ENCODE data around the gene RUBCN. TPM values are rescaled to one million over a fixed set of nuclear protein-coding genes. Genes with fewer than 3 reads are reported as not detected.
"Not testable (repeated sequence)": the region's sequence is repeated elsewhere in the genome, so short reads cannot be mapped to it uniquely, and the experiment has no call there.

RUBCN gene
- total and polyA plus RNA-seq, 2 experiments from 2014 or later: 10.5 to 18.4 TPM

DNA sequence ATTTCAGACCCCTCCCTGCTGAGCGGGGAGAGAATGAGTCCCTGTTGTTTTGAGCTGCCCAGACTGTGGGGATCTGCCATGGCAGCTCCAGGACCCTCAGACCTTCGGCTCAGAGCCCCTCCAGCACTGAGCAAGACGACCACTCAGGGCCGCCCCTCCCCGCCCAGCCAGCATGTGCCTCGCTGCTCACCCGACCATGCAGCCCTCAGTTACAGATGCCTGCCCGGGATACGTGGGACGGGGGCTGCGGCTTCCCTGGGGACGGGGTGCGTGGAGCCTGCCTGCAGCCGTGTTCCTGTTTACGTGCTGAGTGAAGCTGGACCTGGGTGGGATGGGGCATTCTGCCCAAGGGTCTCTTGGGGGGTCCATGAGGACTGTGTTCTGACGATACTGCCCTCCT lies 77.0 kb downstream of the RUBCN start:
- H3K4me3 ChIP-seq; H3K4me2 ChIP-seq (ENCODE audit: unreplicated experiment); DNase-seq; H3K79me2 ChIP-seq (ENCODE audit: insufficient read depth); H3K9me3 ChIP-seq (ENCODE audit: low read depth); H3K9ac ChIP-seq; H3K36me3 ChIP-seq (ENCODE audit: low read depth); H3K27me3 ChIP-seq (replicated peaks; ENCODE audit: insufficient read depth); H3K4me1 ChIP-seq (ENCODE audit: insufficient read depth); H3F3A ChIP-seq (ENCODE audit: insufficient read depth); H2AFZ ChIP-seq; H4K20me1 ChIP-seq (ENCODE audit: insufficient read depth); in situ Hi-C loops (cut with MboI); H3K27ac ChIP-seq; H3K9me2 ChIP-seq (ENCODE audit: insufficient read depth): not testable (repeated sequence)
- WGBS, 2 experiments (ENCODE audit: low coverage in 1 of 2, low lambda C conversion rate in 2 of 2, missing lambda C conversion rate in 2 of 2): 60 to 65% methylated on average over 14 to 15 of the region's 16 CpGs

DNA sequence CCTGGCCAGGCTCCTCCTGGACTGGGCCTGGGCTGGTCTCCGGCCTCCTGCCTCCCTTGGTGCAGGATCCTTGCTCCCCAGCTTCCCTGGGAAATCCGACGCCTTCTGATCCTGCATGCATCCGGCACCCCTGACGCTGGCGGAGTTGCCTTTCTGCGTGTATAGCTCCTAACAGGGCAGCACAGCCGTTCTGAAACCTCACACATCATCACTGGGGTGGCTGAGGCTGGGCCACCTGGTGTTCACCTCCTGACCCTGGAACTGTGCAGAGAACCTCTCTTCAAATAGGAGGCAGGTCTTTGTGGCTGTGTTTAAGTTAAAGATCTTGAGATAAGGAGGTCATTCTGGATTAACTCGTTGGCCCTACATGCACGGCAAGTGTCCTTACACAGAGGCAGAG lies 77.6 kb downstream of the RUBCN start:
- H3F3A ChIP-seq (ENCODE audit: insufficient read depth); H3K9me3 ChIP-seq (ENCODE audit: low read depth); H3K79me2 ChIP-seq (ENCODE audit: insufficient read depth); in situ Hi-C loops (cut with MboI); DNase-seq; H3K27ac ChIP-seq; H3K4me1 ChIP-seq (ENCODE audit: insufficient read depth); H3K36me3 ChIP-seq (ENCODE audit: low read depth); H3K4me2 ChIP-seq (ENCODE audit: unreplicated experiment); H4K20me1 ChIP-seq (ENCODE audit: insufficient read depth); H2AFZ ChIP-seq; H3K9me2 ChIP-seq (ENCODE audit: insufficient read depth); H3K9ac ChIP-seq; H3K27me3 ChIP-seq (replicated peaks; ENCODE audit: insufficient read depth); H3K4me3 ChIP-seq: not testable (repeated sequence)
- 49 to 53% methylated on average over 7 to 8 of the region's 10 CpGs for WGBS, 2 experiments (ENCODE audit: low coverage in 1 of 2, low lambda C conversion rate in 2 of 2, missing lambda C conversion rate in 2 of 2)

DNA sequence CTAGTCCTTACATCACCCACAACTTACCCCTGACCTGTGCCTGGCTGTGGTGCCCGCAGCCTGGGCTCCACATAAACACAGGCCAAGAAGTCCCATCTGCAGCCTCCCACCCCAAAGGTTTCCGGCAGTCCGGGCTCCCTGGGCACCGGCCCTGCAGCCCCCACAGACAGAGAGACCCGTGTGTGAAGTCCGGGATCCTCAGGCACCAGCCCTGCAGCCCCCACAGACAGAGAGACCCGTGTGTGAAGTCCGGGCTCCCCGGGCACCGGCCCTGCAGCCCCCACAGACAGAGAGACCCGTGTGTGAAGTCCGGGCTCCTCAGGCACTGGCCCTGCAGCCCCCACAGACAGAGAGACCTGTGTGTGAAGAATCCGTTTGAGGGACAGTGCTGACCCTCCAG lies 78.0 kb downstream of the RUBCN start:
- H3K9ac ChIP-seq; H3K79me2 ChIP-seq (ENCODE audit: insufficient read depth); DNase-seq; H3K4me2 ChIP-seq (ENCODE audit: unreplicated experiment); H3K27ac ChIP-seq; H3K27me3 ChIP-seq (replicated peaks; ENCODE audit: insufficient read depth); H3K4me1 ChIP-seq (ENCODE audit: insufficient read depth); H3K36me3 ChIP-seq (ENCODE audit: low read depth); H3F3A ChIP-seq (ENCODE audit: insufficient read depth); H4K20me1 ChIP-seq (ENCODE audit: insufficient read depth); H2AFZ ChIP-seq; H3K9me3 ChIP-seq (ENCODE audit: low read depth); H3K9me2 ChIP-seq (ENCODE audit: insufficient read depth); in situ Hi-C loops (cut with MboI); H3K4me3 ChIP-seq: not testable (repeated sequence)
- WGBS, 2 experiments (ENCODE audit: low coverage in 1 of 2, low lambda C conversion rate in 2 of 2, missing lambda C conversion rate in 2 of 2): 51 to 67% methylated on average over 9 to 12 of the region's 13 CpGs

DNA sequence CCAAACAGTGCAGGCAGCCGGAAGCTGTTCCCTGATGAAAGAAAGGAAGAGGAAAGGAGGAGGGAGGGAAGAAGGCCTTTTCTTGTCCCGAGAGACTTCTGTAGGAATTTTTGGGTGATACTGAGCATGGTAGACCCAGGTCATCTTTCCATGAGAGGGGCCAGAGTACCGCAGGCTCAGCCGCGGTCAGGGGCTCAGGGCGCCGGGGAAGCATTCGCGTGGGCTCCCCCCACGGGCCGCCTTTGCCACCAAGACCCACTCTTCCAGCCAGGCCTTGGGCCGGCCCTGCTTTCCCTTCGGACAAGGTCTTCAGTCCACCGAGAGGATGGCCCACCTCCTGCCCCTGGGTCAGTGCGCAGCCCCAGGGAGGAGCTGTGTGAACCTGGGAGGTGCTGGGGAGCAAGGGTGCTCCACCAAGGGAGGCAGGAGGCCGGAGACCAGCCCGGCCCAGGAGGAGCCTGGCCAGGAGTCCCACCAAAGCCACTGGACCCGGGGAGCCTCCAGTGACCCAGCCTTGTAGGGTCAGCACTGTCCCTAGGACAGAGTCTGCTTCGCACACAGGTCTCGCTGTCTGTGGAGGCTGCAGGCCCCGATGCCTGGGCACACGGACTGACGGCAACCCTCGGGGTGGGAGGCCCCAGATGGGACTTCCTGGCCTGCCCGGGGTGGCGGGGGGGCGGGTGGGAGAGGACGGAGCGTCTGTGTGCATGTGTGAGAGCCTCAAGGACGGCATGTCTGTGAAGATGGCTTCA lies 79.0 kb downstream of the RUBCN start:
- H3K79me2 ChIP-seq (ENCODE audit: insufficient read depth); in situ Hi-C loops (cut with MboI); H3K9me3 ChIP-seq (ENCODE audit: low read depth); DNase-seq; H3K27me3 ChIP-seq (replicated peaks; ENCODE audit: insufficient read depth); H3K27ac ChIP-seq; H3F3A ChIP-seq (ENCODE audit: insufficient read depth); H2AFZ ChIP-seq; H3K4me2 ChIP-seq (ENCODE audit: unreplicated experiment); H3K4me3 ChIP-seq; H3K9me2 ChIP-seq (ENCODE audit: insufficient read depth); H3K9ac ChIP-seq; H3K36me3 ChIP-seq (ENCODE audit: low read depth); H3K4me1 ChIP-seq (ENCODE audit: insufficient read depth); H4K20me1 ChIP-seq (ENCODE audit: insufficient read depth): not testable (repeated sequence)
- 80 to 82% methylated on average over 15 to 17 of the region's 30 CpGs for WGBS, 2 experiments (ENCODE audit: low coverage in 1 of 2, low lambda C conversion rate in 2 of 2, missing lambda C conversion rate in 2 of 2)

DNA sequence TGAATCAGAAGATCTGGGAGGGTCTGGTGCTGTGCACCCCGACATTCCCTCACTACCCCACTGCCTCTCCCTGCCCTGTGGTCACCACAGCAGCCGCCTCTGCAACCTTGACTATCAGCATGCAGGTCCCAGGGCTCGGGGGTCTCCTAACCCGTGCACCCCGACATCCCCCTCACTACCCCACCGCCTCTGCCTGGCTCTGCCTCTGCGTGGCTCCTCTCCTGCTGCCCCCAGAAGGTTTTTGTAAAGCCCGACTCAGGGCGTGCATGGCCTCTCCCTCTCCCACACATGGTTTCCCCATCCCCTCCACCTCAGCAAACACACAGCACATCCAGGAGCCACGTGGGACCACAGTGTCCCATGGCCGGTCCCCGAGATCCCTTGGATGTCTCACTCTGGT lies 79.7 kb downstream of the RUBCN start:
- DNase-seq; H4K20me1 ChIP-seq (ENCODE audit: insufficient read depth); H3K9ac ChIP-seq; H3K36me3 ChIP-seq (ENCODE audit: low read depth); H3K79me2 ChIP-seq (ENCODE audit: insufficient read depth); H3K4me3 ChIP-seq; in situ Hi-C loops (cut with MboI); H3F3A ChIP-seq (ENCODE audit: insufficient read depth); H2AFZ ChIP-seq; H3K9me2 ChIP-seq (ENCODE audit: insufficient read depth); H3K4me1 ChIP-seq (ENCODE audit: insufficient read depth); H3K4me2 ChIP-seq (ENCODE audit: unreplicated experiment); H3K27me3 ChIP-seq (replicated peaks; ENCODE audit: insufficient read depth); H3K27ac ChIP-seq; H3K9me3 ChIP-seq (ENCODE audit: low read depth): not testable (repeated sequence)
- 74 to 87% methylated on average over 4 to 11 of the region's 12 CpGs for WGBS, 2 experiments (ENCODE audit: low coverage in 1 of 2, low lambda C conversion rate in 2 of 2, missing lambda C conversion rate in 2 of 2)

DNA sequence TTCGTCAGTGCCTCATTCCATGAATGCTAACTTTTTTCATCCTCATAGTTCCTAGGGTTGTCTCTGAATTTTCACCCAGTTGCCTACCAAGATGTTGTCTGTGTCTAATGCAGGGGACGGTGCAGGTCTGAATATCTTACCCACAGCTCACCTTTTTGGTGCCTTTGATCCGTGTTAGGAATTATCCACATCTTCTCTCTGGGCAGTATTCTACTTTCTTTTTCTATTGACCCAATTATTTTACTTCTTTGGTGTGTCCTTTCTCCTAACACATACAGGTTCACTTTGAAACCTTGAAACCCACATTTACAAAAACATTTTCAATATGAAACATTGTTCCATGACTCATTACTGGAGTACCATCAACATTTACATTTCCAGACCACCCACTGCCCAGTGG lies 80.6 kb downstream of the RUBCN start:
- H3K27me3 ChIP-seq (replicated peaks; ENCODE audit: insufficient read depth); H3K9ac ChIP-seq; H3K9me2 ChIP-seq (ENCODE audit: insufficient read depth); H3F3A ChIP-seq (ENCODE audit: insufficient read depth); H3K27ac ChIP-seq; H3K36me3 ChIP-seq (ENCODE audit: low read depth); in situ Hi-C loops (cut with MboI); DNase-seq; H2AFZ ChIP-seq; H4K20me1 ChIP-seq (ENCODE audit: insufficient read depth); H3K4me1 ChIP-seq (ENCODE audit: insufficient read depth); H3K4me3 ChIP-seq; H3K79me2 ChIP-seq (ENCODE audit: insufficient read depth); H3K9me3 ChIP-seq (ENCODE audit: low read depth); H3K4me2 ChIP-seq (ENCODE audit: unreplicated experiment): not testable (repeated sequence)
- WGBS, 2 experiments (ENCODE audit: low coverage in 1 of 2, low lambda C conversion rate in 2 of 2, missing lambda C conversion rate in 2 of 2): 61 to 72% methylated on average over 2 to 3 of the region's 3 CpGs

DNA sequence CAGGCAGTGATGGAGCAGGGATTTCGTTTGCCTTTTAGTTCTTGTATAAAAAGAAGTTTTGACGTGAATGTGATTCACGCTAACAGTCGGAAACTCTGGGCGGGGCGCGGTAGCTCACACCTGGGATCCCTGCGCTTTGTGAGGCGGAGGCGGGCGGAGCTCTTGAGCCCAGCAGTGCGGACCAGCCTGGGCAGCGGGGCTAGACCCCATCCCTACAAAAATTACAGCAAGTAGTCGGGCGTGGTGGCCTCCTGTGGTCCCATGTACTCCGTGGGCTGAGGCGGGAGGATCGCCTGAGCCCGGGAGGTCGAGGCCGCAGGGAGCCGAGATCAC lies 81.7 kb downstream of the RUBCN start:
- H3K4me2 ChIP-seq (ENCODE audit: unreplicated experiment); H3K4me1 ChIP-seq (ENCODE audit: insufficient read depth); H3K79me2 ChIP-seq (ENCODE audit: insufficient read depth); in situ Hi-C loops (cut with MboI); H3K9ac ChIP-seq; H3F3A ChIP-seq (ENCODE audit: insufficient read depth); H4K20me1 ChIP-seq (ENCODE audit: insufficient read depth); H3K36me3 ChIP-seq (ENCODE audit: low read depth); H3K9me2 ChIP-seq (ENCODE audit: insufficient read depth); DNase-seq; H3K9me3 ChIP-seq (ENCODE audit: low read depth); H3K4me3 ChIP-seq; H3K27me3 ChIP-seq (replicated peaks; ENCODE audit: insufficient read depth); H3K27ac ChIP-seq; H2AFZ ChIP-seq: not testable (repeated sequence)
- 5% methylated on average over 4 of the region's 22 CpGs; no CpG with 5 or more reads in 1 of the 2 experiments for WGBS, 2 experiments (ENCODE audit: low coverage in 1 of 2, low lambda C conversion rate in 2 of 2, missing lambda C conversion rate in 2 of 2)
